Ureter (tissue), 1 donor: ENCODE measurements around the gene MYH7. TPM values are rescaled to one million over a fixed set of nuclear protein-coding genes. Genes with fewer than 3 reads are reported as not detected.
"Not testable (repeated sequence)": the region's sequence is repeated elsewhere in the genome, so short reads cannot be mapped to it uniquely, and the experiment has no call there.

Experiments
- DNase-seq: peaks from one replicate; pipeline ENCODE4 v3.0.0-alpha.2; 2020; ENCODE audit warnings: low spot score
- total RNA-seq: library from RNA; stranded (reverse); gene quantifications from one replicate; pipeline ENCODE4 v1.2.4, GENCODE V29; 2023
- donor health status: DM: yes; HTN: yes; CAD: no.

MYH7 gene
- total RNA-seq: 2.1 TPM

DNA sequence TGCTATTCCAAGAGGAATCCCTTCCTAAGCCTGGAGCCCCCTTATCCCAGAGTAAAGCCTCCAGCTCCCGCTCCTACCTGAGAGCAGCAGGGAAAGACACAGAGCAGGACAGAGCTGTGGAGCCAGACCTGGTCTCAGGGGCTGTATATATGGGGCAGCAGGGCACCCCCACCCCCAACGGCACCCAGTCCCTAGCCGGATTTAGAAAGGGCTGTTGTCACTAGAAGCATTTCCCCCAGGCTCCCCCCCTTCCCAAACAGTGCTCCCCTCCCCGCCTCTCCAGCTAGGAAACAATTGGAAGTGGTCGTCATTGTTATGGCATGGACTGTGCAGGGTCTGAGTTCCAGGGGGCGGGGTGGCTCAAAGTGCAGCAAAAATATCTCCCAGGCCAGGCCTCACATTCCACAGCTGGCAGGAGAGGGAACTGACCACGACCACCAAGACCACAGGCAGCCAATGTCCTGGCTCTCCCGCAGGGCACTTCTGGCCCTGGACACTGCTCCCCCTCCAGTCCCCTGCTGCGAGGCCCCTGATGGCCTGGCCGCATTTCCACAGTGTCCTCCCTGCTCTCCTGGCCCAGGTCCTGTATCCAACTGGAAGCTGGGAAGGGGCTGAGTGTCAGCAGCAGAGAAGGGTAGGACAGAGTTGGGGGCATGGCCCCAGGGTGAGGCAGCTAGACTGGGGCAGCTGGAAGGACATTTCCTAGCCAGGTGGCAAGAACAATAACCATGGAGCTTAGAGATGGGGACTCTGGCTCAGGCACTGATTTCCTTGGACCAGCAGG, at the start of gene MYH7:
MYH7 (minus strand) TSS at position 118 of the 784 bp plus-strand sequence. CDS start 1,928 bp downstream, outside the sequence.
- DNase-seq: no peak

DNA sequence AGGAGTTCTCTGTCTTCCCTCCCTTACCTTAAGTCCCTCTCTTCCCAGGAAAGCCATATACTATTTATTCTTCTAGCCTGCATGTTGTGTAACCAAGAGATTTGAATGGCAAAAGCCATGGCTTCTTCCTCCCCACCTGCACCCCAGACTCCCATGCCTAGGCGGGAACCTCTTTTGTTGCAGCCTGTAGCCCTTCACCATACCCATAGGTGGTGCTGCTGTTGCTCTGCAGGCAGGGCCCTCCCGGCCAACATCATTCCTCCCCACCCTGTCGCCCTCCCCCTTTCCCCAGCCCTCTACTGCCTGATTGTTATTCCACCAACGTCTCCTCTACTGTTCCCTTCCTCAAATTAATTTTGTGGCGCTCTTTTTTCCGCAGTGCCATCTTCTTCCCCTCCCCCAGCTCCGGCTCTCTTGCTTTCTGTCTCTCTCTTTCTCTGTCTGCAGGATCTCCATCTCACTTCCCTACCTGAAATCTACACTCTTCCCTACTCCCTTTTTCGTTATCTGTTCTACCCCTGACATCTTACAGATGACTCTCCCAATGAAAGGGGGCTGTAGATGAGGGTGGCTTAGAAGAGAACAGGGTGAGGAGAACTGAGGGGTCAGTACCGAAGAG, 47.9 kb upstream of the MYH7 start:
- DNase-seq: no peak

GRCh38 chr14:23482823-23483148, 47.3 kb upstream of the MYH7 start:
- no peak for DNase-seq

DNA sequence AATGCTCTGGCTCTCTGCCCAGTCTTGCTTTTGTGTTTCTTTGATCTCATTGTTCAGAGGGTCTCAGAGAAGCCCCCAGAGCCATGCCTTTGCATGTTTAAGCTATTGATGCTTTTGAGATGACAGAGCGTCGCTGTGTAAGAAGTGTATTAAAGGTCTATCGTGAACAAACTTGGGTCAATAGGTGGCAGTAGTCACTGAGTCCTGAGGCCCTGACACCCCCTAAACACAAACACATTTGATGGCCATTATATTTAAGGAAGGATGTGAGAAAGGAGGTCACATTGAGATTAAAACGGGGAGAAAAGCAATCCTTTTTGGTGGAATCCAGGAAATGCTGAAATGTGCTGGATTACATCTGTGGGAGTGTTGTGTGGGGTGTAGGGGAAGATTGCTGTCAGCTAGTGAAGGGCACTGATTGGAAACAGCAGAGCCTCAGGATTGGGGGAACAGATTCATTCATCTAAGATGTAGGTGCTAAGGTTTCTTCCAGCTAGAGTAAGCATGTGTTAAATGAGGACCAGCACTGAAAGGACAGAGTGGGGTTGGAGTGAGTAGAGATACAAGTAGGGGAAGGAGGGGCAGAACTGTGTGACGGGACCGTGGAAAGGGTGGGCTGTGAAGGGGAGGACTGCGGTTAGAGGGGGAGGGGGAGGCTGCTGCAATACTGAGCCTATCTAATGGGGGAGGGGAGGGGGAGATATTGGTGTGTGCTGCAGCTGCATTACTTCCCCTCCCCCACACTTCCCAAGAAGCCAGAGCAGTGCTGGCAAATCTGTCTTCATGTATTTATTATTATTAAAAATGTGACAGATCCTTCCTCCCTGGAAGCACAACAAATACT, 46.7 kb upstream of the MYH7 start:
- DNase-seq: no peak

GRCh38 chr14:23481362-23481970, 46.0 kb upstream of the MYH7 start:
- DNase-seq: no peak

DNA sequence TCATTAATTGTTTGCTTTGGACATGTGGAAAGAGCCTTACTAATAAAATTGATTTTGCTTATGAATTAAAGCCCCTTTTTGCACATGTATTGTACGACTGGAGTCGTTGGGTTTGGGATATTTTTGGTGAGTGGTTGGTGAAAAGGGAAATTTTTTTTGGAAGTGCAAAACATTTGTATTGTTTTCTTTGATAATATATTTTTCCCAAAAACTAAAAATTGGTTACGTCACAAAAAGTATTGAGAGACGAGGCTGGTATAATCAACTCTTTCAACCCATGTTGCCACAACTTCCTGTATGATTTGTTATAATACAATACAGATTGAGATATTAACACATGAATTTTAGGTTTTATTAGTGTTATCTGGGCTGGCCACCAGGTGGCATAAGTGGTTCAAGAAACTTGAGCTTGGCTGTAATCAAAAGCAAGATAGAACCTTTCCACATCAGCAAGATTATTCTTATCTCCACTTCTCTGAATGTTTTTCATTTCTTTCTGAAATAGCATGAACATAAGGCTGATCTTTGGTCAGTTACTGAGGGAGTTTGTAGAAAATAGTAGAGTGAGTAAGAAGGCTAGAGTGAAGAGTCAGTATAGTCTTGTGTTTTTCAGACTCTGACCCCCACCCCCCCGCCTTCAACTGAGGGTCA, 42.8 kb upstream of the MYH7 start:
- DNase-seq: peak; percentile 63

GRCh38 chr14:23470947-23471346, 35.5 kb upstream of the MYH7 start:
- DNase-seq: no peak

- DNase-seq: no peak
Measured at GRCh38 chr14:23469906-23470403, 34.5 kb upstream of the MYH7 start.

DNA sequence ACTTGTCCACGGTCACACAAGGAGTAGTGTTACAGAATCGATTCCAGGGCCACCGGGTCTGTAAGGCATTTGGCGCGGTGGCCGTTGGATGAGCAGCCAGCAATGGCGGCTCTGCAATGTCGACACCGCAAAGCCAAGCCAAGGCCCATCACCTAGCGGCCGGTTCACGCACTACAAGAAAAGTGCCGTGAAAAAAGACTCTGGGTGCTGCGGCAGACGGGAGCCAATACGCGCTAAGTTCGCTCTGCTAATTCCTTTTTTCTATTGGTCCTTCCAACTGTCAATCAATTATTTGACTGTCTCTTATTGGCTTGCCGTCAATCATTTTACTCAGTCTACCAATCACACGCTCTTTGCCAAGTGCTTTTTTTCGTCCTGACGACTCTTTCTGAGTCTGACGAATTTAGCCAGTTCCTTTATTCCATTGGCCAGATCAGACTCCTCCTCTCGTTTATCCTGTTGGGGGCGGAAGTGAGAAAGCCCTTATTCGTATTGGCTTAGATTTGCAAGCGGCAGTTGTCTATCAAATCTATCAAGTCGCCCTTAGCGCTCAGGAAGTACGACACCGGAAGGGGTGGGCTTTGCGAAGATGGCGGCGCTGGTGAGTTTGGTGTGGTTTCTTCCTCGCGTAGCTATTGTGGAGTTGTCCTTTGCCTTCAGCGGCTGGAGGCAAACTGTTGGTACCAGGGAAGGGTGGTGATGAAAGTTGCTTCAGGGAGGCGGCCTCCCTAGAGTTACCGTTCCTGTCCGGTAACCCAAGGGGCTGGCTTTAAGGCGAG, 33.9 kb upstream of the MYH7 start, which contains the start of gene NGDN:
NGDN (plus strand) TSS at position 577 of the 779 bp plus-strand sequence; CDS start at position 590, 13 bp downstream.
- peak; percentile 97 for DNase-seq

DNA sequence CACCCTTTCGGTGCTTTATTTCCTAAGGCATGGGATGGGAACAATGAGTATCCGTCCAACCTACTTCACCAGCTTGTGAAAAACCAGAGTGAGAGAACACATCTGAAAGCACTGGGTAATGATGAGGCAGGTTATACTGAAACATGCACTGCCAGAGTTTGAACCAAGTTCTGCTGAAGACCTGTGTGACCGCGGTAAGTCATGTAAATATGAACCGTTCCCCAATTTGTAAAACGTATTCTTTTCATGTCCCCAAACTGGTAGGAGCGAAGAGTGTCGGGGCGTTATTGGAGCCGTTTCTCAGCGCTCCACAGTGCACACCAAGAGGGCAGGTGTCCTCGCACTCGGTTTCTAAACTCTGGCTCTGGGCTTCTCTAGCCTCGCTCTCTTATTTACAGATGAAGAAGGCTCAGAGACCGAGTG, 33.3 kb upstream of the MYH7 start:
- no peak for DNase-seq

DNA sequence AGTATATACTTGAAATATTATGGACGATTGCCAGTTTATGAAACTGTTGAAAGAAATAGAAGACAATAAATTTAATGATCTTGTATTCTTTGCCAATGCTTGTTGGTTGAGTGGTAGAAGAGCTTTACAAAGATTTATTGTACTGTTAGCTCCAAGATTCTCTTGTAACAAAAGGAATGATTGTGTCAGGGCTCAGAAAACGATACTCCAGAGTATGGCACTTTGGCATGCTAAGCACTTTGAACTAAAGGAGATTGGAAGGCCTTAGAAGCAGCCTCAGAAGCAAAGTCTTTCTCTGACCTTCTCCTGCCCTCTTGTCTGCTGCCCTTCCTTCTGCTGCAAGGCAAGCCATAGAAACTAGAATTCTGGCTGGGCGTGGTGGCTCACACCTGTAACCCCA, 29.8 kb upstream of the MYH7 start:
- DNase-seq: no peak

GRCh38 chr14:23464700-23465099, 29.2 kb upstream of the MYH7 start:
- DNase-seq: no peak

DNA sequence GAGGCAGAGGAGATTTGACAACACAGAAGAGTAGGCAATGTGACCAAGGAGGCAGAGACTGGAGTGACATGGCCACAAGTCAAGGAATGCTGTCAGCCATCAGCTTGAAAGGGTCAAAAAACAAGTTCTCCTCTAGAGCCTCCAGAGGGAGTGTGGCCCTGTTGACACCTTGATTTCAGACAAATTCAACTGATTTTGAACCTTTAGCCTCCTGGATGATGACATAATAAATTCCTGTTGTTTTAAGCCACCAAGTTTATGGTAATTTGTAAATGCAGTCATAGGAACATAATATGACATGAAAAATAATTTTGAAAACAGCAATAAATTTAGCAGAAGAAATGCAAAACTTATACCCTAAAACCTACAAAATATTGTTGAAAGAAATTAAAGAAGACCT, 25.5 kb upstream of the MYH7 start:
- DNase-seq: no peak

DNA sequence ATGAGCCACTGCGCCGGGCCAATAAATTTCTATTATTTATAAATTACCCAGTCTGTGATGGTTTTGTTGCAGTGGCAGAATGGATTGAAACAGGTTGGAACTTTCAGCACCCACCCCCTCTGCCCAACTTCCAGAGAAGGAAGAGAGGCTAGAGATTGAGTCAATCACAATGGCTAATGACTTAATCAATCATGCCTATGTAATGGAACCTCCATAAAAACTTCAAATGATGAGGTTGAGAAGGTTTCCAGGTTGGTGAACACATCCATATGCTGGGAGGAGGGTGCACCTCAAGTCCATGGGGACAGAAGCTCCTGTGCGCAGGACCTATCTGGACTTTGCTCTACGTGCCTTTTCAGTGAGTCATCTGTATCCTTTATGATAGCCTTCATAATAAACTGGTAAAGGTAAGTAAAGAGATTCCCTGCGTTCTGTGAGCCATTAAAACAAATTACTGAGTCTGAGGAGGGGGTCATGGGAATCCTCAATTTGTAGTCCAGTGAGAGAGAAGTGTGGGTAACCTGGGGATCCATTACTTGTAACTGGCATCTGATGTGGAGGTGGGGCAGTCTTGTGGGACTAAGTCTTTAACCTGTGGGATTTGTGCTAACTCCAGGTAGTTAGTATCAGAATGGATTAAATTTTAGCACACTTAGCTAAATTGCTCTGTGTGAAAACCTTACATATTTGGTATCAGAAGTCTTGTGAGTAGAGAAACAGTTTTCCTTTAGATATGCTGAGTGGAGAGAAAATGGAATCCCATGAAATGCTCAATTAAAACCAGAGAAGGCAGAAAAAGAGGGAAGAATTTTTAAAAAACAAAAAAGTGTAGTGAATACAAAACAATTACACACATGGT, 22.4 kb upstream of the MYH7 start:
- no peak for DNase-seq

- DNase-seq: not testable (repeated sequence)
Measured at GRCh38 chr14:23456883-23457586, 21.6 kb upstream of the MYH7 start.

- no peak for DNase-seq
Measured at GRCh38 chr14:23454445-23454856, 19.0 kb upstream of the MYH7 start.

DNA sequence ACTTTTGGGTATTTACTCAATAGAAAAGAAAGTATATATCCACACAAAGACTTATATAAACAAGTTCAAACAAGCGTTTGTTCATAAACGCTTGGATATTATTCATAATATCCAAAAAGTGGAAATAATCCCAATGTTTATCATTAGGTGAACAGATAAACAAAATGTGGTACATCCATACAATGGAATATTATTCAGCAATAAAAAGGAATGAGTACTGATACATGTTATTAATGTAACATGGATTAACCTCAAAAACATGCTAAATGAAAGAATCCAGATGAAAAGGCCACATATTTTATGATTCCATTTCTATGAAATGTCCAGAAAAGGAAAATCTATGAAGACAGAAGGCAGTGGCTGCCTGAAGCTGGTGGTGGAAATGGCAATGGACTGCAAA, 16.8 kb upstream of the MYH7 start:
- DNase-seq: no peak

GRCh38 chr14:23450379-23450778, 14.9 kb upstream of the MYH7 start:
- DNase-seq: no peak

GRCh38 chr14:23449314-23449713, 13.9 kb upstream of the MYH7 start:
- DNase-seq: peak; percentile 10
